Measurements from ENCODE around the gene RGS7BP.

RGS7BP gene

GRCh38 chr5:64659289-64659688, 153.5 kb downstream of the RGS7BP start:
- H3K36me3 ChIP-seq (ENCODE audit: control insufficient read depth, insufficient read depth, low read length) = no peaks in the 10 kb centered on the region
- H3K27ac ChIP-seq (ENCODE audit: low read depth, low read length, severe bottlenecking) = no peak overlapping the region
- H3K4me1 ChIP-seq (ENCODE audit: control insufficient read depth, insufficient read depth, low read length, poor library complexity, severe bottlenecking) = no peaks in the 10 kb centered on the region
- H3K9me3 ChIP-seq (ENCODE audit: control insufficient read depth, low read length) = no peaks in the 10 kb centered on the region
- no peak overlapping the region for H3K4me3 ChIP-seq (ENCODE audit: extremely low read depth, insufficient read depth, low read length, poor library complexity, severe bottlenecking)
- 87 to 94% methylated on average over 3 of the region's 3 CpGs for WGBS, 2 experiments (ENCODE audit: insufficient coverage in 2 of 2)

Data from mesodermal cell (in vitro differentiated cells).